ENCODE measurements around the gene ADAM15.

ADAM15 gene

GRCh38 chr1:155083865-155084721 lies 33.0 kb downstream of the ADAM15 start:
- ATAC-seq (ENCODE audit: low read depth) (no peak), DNase-seq (ENCODE audit: low spot score in 2 of 2) (no peak)
- Mint-ChIP-seq H3K9me3 (no peaks in the 10 kb centered on the region), H3K36me3 (no peaks in the 10 kb centered on the region), H3K4me3 (peak overlapping the region; percentile 90), H3K4me1 (peaks cover 36% of the 10 kb centered on the region), H3K27ac (peak overlapping the region; percentile 80), H3K27me3 (peaks cover 17% of the 10 kb centered on the region)

GRCh38 chr1:155084722-155085503 lies 33.8 kb downstream of the ADAM15 start:
- H3K36me3 Mint-ChIP-seq, result no peaks in the 10 kb centered on the region
- H3K4me1 Mint-ChIP-seq, result peaks cover 29% of the 10 kb centered on the region
- peak; percentile 93 for DNase-seq (ENCODE audit: low spot score in 2 of 2)
- H3K27ac Mint-ChIP-seq, result peak overlapping the region; percentile 80
- H3K27me3 Mint-ChIP-seq, result peaks cover 13% of the 10 kb centered on the region
- no peaks in the 10 kb centered on the region for H3K9me3 Mint-ChIP-seq
- peak overlapping the region; percentile 90 for H3K4me3 Mint-ChIP-seq
- ATAC-seq (ENCODE audit: low read depth), result peak; percentile 74

DNA sequence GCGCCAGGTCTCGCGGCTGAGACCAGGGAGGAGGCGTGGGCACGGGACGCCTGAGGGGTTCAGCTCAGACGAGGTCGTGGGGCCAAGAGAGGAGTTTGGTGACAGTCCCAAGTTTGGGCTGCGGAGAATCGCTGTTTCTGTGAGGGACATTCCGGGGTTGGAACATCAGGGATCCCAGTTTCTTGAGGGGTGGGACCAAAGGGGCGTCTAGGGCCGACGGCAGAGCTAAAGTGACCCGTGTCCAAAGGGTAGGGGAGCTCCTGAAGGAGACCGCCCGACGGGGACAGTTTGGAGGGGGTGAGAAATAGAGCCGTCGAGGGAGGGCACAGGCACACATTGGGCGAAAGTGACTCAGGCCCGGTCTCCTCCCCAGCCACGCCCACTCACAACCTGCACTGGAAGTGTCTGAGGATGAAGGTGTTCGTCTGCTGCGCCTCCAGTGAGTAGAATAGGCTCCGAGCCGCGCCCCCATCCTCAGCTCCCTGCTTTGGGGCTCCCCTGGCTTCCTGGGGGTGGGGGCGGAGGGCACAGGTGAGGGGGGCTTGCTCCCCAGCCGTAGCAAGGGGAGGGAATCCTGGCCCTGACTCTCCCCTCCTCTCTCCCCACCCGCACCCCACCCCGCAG lies 34.5 kb downstream of the ADAM15 start:
- ATAC-seq (ENCODE audit: low read depth) (peak; percentile 16), DNase-seq (ENCODE audit: low spot score in 2 of 2) (peak in 1 of 2 donors; percentile 49)
- Mint-ChIP-seq H3K9me3 (no peaks in the 10 kb centered on the region), H3K36me3 (no peaks in the 10 kb centered on the region), H3K27ac (peak overlapping the region; percentile 80), H3K4me1 (peaks cover 28% of the 10 kb centered on the region), H3K27me3 (peaks cover 13% of the 10 kb centered on the region), H3K4me3 (peak overlapping the region; percentile 90)

GRCh38 chr1:155086128-155086741 lies 35.1 kb downstream of the ADAM15 start:
- peaks cover 28% of the 10 kb centered on the region for H3K4me1 Mint-ChIP-seq
- peak; percentile 89 to 95 for DNase-seq (ENCODE audit: low spot score in 2 of 2)
- H3K36me3 Mint-ChIP-seq, result no peaks in the 10 kb centered on the region

DNA sequence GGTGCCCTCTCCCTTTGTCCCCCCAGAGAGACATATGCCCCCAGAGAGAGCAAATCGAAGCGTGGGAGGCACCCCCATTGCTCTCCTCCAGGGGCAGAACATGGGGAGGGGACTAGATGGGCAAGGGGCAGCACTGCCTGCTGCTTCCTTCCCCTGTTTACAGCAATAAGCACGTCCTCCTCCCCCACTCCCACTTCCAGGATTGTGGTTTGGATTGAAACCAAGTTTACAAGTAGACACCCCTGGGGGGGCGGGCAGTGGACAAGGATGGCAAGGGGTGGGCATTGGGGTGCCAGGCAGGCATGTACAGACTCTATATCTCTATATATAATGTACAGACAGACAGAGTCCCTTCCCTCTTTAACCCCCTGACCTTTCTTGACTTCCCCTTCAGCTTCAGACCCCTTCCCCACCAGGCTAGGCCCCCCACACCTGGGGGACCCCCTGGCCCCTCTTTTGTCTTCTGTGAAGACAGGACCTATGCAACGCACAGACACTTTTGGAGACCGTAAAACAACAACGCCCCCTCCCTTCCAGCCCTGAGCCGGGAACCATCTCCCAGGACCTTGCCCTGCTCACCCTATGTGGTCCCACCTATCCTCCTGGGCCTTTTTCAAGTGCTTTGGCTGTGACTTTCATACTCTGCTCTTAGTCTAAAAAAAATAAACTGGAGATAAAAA lies 35.9 kb downstream of the ADAM15 start:
- Mint-ChIP-seq H3K4me1 (peaks cover 23% of the 10 kb centered on the region), H3K27ac (no peak overlapping the region), H3K9me3 (no peaks in the 10 kb centered on the region), H3K4me3 (no peak overlapping the region), H3K36me3 (no peaks in the 10 kb centered on the region), H3K27me3 (peaks cover 8% of the 10 kb centered on the region)
- ATAC-seq (ENCODE audit: low read depth), result no peak
- no peak for DNase-seq (ENCODE audit: low spot score in 2 of 2)

More at GRCh38 chr1:155086128-155086741, 35.1 kb downstream of the ADAM15 start:
- Mint-ChIP-seq H3K27me3 (peaks cover 13% of the 10 kb centered on the region), H3K4me3 (peak overlapping the region; percentile 70), H3K27ac (peak overlapping the region; percentile 80), H3K9me3 (no peaks in the 10 kb centered on the region)
- peak; percentile 17 for ATAC-seq (ENCODE audit: low read depth)

- H3K4me1 Mint-ChIP-seq, result peaks cover 2% of the 10 kb centered on the region
- H3K27me3 Mint-ChIP-seq, result peaks cover 2% of the 10 kb centered on the region
- peak; percentile 80 to 86 for DNase-seq (ENCODE audit: low spot score in 2 of 2)
- no peak overlapping the region for H3K4me3 Mint-ChIP-seq
- ATAC-seq (ENCODE audit: low read depth), result peak; percentile 77
- no peaks in the 10 kb centered on the region for H3K9me3 Mint-ChIP-seq
- no peak overlapping the region for H3K27ac Mint-ChIP-seq
- no peaks in the 10 kb centered on the region for H3K36me3 Mint-ChIP-seq
Observed at GRCh38 chr1:155091071-155092051, 40.2 kb downstream of the ADAM15 start.

- DNase-seq (ENCODE audit: low spot score in 2 of 2) (no peak), ATAC-seq (ENCODE audit: low read depth) (no peak)
- Mint-ChIP-seq H3K27ac (no peak overlapping the region), H3K36me3 (no peaks in the 10 kb centered on the region), H3K4me1 (peaks cover 2% of the 10 kb centered on the region), H3K4me3 (no peak overlapping the region), H3K9me3 (no peaks in the 10 kb centered on the region), H3K27me3 (peaks cover 3% of the 10 kb centered on the region)
Observed at GRCh38 chr1:155092131-155092530, 41.0 kb downstream of the ADAM15 start.

GRCh38 chr1:155092641-155093040 lies 41.5 kb downstream of the ADAM15 start:
- H3K9me3 Mint-ChIP-seq, result no peaks in the 10 kb centered on the region
- no peak overlapping the region for H3K4me3 Mint-ChIP-seq
- H3K36me3 Mint-ChIP-seq, result no peaks in the 10 kb centered on the region
- no peak overlapping the region for H3K27ac Mint-ChIP-seq
- H3K4me1 Mint-ChIP-seq, result peaks cover 2% of the 10 kb centered on the region
- H3K27me3 Mint-ChIP-seq, result peaks cover 3% of the 10 kb centered on the region
- DNase-seq (ENCODE audit: low spot score in 2 of 2), result no peak
- ATAC-seq (ENCODE audit: low read depth), result no peak

DNA sequence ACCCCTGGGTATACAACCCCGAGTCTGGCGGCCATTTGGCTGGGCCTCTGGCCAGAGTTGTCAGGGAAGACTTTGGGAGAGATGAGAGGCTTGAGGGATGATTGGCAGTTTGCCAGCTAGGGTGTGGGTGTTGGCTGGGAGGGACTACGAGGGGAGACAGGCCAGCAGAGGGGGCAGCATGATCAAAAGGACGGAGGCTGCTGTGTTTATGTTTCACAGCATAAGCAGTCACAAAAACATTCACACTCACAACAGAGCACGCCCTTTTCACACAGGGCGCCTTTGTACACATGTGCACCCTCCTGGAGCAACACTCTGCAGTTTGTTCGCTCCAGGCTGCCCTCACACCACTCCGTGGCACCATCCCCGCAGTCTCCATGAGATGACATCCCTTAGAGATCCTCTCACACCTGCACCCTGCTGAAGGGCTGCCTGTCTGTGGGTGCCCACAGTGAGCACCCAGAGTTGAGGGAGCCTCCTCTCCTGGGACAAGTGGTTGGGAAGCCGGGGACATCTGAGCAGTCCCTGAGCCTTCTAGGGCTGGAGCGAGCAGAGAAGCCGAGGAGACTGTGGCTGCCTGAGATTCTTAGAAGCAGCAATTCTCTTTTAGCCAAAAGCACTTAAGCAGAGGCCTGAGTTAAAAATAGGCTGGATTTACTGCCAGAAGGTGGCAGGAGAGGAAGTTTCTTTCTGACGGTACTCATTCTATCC lies 43.0 kb downstream of the ADAM15 start:
- Mint-ChIP-seq H3K36me3 (no peaks in the 10 kb centered on the region), H3K9me3 (no peaks in the 10 kb centered on the region), H3K27ac (no peak overlapping the region), H3K4me1 (peaks cover 2% of the 10 kb centered on the region), H3K27me3 (peaks cover 5% of the 10 kb centered on the region), H3K4me3 (no peak overlapping the region)
- ATAC-seq (ENCODE audit: low read depth) (peak; percentile 74), DNase-seq (ENCODE audit: low spot score in 2 of 2) (no peak)

GRCh38 chr1:155094622-155094948 lies 43.5 kb downstream of the ADAM15 start:
- ATAC-seq (ENCODE audit: low read depth) (no peak), DNase-seq (ENCODE audit: low spot score in 2 of 2) (no peak)
- H3K9me3 Mint-ChIP-seq, result no peaks in the 10 kb centered on the region
- H3K4me1 Mint-ChIP-seq, result peaks cover 2% of the 10 kb centered on the region
- no peak overlapping the region for H3K4me3 Mint-ChIP-seq
- no peak overlapping the region for H3K27ac Mint-ChIP-seq
- no peaks in the 10 kb centered on the region for H3K36me3 Mint-ChIP-seq
- peaks cover 5% of the 10 kb centered on the region for H3K27me3 Mint-ChIP-seq

GRCh38 chr1:155099331-155099730 lies 48.2 kb downstream of the ADAM15 start:
- H3K27me3 Mint-ChIP-seq, result peaks cover 6% of the 10 kb centered on the region
- peaks cover 4% of the 10 kb centered on the region for H3K4me1 Mint-ChIP-seq
- no peak for ATAC-seq (ENCODE audit: low read depth)
- no peak overlapping the region for H3K4me3 Mint-ChIP-seq
- H3K36me3 Mint-ChIP-seq, result no peaks in the 10 kb centered on the region
- H3K9me3 Mint-ChIP-seq, result no peaks in the 10 kb centered on the region
- DNase-seq (ENCODE audit: low spot score in 2 of 2), result no peak
- H3K27ac Mint-ChIP-seq, result no peak overlapping the region

- no peak for DNase-seq (ENCODE audit: low spot score in 2 of 2)
- Mint-ChIP-seq H3K27me3 (peaks cover 2% of the 10 kb centered on the region), H3K4me1 (peaks cover 8% of the 10 kb centered on the region), H3K4me3 (no peak overlapping the region), H3K9me3 (no peaks in the 10 kb centered on the region), H3K36me3 (no peaks in the 10 kb centered on the region), H3K27ac (no peak overlapping the region)
- ATAC-seq (ENCODE audit: low read depth), result no peak
Observed at GRCh38 chr1:155103325-155103724, 52.2 kb downstream of the ADAM15 start.

Measured in memory B cell (primary cell).